CD4-positive, alpha-beta T cell treated with Interleukin-15 for 4 hours (primary cell): Measurements from ENCODE around the gene DBH.

Source experiments
- DNase-seq: peaks from one replicate; pipeline ENCODE4 v3.0.0-alpha.2; 2020; ENCODE audit warnings: low spot score

Gene DBH

DNA sequence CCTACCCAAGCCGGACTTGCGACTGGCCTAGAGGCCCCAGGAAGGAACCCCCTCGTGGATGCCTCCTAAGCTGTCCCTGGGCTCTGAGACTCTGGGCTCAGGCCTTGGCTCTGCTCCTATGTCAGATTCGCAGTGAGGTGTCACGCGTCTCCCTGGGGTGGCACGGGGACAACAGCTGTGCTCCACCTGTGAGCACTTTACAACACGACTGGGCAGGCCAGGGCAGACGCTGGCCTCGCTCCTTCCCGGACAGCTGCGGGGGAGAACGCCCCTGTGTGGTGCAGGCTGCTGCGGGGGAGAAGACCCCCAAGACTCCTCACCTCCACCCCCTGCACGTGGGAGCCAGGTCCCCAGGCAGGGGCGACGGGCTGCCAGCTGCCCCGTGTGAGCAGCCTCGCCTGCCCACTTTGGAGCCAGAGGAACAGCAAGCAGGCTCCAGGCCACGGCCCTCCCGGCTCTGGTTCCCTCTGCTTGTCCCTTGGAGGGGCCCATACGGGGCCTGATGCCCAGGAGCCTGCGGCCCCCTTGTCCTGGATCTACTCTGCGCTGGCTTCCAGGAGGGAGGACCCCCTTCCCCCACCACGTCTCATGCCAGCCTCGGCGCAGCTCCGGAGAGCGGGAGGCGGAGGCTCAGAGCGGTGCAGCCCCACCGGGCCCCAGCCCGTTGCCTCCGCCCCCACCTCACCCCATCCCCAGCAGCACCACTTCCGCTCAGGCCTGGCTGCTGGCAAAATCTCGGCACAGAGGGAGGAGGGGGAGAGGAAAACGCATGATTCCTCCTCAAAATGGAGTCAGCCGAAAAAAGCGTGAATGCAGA lies 66.0 kb downstream of the DBH start:
- DNase-seq = peak; percentile 67

- DNase-seq = no peak
These were observed 66.8 kb downstream of the DBH start for GRCh38 chr9:133702798-133703590.

DNA sequence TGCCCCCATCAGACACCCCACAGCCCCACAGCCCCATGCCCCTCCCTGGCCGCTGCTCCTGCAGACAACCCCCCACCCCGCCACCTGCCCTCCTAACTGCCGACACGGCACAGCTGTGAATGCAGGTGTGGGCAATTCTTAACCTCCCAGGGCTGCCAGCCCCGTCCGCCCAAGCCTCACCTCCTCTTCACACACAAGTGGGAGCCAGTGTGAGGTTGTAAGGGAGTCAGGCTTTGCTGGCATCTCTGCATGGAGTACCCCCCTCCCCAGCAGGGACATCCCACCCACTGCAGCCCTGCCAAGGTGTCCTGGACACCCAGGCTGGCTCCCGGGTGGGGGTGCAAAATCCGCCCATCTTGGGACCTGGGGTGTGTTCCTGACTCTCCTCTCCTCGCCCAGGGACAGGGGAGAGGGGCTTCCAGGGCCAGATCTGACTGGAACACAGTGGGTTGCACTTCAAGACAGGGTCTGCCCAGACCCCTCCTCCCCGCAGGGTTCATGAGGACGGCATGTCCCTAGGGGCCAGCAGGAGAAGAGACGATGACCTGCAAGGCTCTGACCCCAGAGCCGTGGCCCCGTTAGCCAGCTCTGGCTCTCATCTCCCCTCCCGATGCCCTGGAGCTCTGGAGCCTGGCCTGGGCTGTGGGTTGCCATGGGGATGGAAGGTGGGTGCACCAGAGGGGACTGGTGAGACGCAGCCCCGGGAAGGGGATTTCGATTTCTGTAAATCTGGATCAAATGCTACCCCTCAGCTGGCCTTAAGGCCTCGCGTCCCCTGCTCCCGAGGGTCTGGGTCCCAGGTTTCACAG lies 67.6 kb downstream of the DBH start:
- no peak for DNase-seq

GRCh38 chr9:133704711-133705181 lies 68.6 kb downstream of the DBH start:
- DNase-seq = no peak

- no peak for DNase-seq
These were observed 69.4 kb downstream of the DBH start for GRCh38 chr9:133705576-133705975.

DNA sequence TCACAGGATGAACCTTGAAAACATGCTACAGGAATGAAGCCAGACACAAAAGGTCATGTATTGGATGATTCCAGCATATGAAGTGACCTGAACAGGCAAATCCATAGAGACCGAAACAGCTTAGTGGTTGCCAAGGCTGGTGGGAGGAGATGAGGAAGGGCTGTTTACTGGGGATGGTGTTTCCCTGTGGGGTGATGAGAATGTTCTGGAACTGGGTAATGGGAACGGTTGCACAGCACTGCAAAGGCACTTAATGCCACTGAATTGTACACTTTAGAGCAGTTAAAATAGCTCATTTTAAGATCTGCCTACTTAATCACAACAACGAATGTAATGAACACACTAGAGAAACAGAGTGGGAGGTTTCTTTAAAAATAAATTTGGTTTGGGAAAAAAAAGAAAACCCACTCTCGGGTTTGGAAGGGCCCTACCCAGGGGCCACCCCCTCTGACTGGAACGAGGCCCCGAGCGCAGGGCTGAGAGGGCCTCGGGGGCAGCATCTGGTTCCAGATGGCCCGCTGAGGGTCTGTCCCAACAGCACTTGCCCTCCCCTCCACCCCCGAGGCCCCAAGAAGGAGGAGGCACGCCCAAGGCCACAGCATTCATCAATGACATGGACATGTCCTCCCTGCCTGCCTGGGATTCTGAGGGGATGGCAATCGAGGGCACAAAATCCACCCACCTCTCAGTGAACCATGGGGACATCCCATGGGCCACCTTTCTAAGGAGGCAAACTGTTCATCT lies 70.3 kb downstream of the DBH start:
- no peak for DNase-seq

DNA sequence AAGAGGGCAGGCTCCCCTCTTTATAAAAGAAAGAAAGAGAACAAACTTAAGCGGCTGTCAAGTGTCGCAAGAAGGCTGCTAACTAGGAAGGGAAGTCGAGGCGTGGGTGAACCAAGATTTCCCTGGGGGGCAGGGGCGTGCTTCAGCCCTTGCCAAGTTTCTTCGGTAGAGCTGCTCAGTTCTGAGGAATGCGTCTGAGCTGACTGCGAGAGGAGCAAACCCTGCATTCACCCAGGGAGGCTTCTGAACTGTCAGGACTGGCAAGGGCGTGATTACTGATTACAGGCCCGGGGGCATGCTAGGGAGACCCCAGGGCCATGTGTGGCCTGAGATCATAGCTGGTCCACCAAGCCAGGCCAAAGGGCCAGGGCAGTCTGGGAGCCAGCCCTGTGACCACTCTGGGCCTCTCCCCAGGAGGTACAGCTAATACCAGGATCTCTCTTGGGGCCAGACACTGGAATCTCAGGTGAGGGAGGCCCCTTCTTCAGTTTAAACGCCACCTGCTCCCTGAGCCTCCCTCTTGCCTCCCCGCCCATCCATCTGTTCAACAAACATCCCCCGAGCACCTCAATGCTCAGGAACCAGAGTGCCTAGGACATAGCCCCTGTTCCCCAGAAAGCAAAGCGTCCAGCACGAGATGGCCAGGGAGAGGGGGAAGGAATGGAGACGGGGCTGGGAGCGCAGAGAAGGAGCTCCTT lies 71.1 kb downstream of the DBH start:
- DNase-seq = no peak

DNA sequence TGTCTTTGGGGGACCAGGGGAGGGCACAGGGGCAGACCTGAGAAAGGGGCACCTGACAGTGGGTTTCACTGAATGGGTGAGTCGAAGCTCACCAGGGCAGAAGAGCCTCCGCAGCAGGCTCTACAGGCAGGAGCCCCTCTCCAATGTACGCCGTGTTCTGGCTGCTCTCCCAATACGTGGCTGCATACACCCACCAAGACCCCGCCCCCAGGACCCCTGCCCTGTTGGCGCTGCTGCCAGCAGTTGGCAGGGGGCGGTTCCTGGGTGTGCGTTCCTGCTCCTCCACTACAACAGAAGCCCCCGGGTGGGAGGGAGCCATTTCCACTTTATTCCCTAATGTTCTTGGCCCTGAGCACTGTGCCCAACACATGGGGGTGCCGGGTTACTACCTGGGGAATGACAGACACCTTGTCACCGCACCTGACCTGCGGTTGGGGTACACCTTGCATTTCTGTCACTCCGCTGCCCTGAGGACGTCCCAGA lies 71.6 kb downstream of the DBH start:
- DNase-seq = no peak

DNA sequence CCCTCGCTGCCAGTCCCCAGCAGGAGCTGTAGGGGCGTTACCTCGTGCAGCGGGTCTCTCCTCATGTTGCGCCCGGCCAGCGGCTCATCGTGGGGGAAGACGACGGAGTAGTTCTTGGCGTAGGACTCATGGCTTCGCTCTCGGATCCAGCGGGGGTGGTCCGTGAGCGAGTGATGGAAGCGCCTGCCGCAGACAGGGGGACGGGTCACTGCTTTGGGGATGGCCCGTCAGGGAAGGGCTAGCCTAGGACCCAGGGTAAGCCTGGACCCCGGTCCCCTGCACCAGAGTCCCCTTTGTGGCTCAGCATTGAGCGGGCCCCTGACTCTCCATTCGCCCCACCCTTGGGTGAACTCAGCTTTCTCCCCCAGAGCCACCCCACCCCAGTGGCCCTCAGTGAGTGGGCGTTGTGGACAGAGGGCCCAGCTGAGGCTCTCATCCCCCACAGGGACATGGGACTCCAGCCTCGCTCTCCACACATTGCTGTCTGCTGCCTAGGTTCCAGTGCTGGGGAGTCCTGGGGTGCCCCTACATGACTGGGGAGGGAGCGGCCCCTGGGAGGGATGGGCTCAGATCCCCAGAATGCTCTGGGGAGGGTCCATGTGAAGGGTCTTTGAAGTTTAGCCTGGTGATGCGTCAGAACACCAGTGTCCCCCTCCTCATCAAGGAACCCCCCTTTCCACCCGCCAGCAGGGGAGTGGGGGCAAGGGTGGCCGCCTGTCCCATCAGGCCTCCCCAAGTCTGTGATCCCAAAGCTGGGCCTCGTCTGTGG lies 72.3 kb downstream of the DBH start:
- DNase-seq = no peak
